AG09309 (cell line): Measurements from ENCODE around the gene CEACAM21.

Experiments used
- DNase-seq: peaks from one replicate; pipeline ENCODE4 v3.0.0-alpha.2; 2010; ENCODE audit warnings: low read depth
- H3K4me3 ChIP-seq: 2 replicates; pipeline ENCODE4 v1.5.1; 2011; ENCODE audit warnings: mild to moderate bottlenecking, low read depth, low read length, moderate library complexity; ENCODE audit not compliant: control insufficient read depth
- CTCF ChIP-seq: IDR thresholded peaks from 2 replicates; pipeline ENCODE4 v1.5.1; 2011; ENCODE audit warnings: mild to moderate bottlenecking, low read depth, low read length, inconsistent platforms; ENCODE audit not compliant: insufficient read depth, control insufficient read depth; ENCODE audit errors: missing control alignments

Gene CEACAM21

GRCh38 chr19:41584260-41584810 lies 8.4 kb downstream of the CEACAM21 start:
- no peak for DNase-seq
- TF ChIP-seq CTCF = no peak
- H3K4me3 ChIP-seq = no peak overlapping the region

- no peak for DNase-seq
- TF ChIP-seq CTCF = no peak
- no peak overlapping the region for H3K4me3 ChIP-seq
Measured at GRCh38 chr19:41584931-41585330, 9.0 kb downstream of the CEACAM21 start.

- H3K4me3 ChIP-seq = no peak overlapping the region
- DNase-seq = no peak
- TF ChIP-seq CTCF = no peak
Measured at GRCh38 chr19:41586064-41586463, 10.1 kb downstream of the CEACAM21 start.

- DNase-seq = no peak
- no peak for TF ChIP-seq CTCF
- no peak overlapping the region for H3K4me3 ChIP-seq
Measured at GRCh38 chr19:41587101-41587837, 11.3 kb downstream of the CEACAM21 start.

- no peak for DNase-seq
- H3K4me3 ChIP-seq = no peak overlapping the region
- TF ChIP-seq CTCF = no peak
Measured at GRCh38 chr19:41587838-41588210, 11.9 kb downstream of the CEACAM21 start.

GRCh38 chr19:41588497-41589209 lies 12.7 kb downstream of the CEACAM21 start:
- H3K4me3 ChIP-seq = no peak overlapping the region
- no peak for TF ChIP-seq CTCF
- no peak for DNase-seq
